HG02852 (cell line): ENCODE results near the gene LCK.
"Not testable (repeated sequence)": the region's sequence is repeated elsewhere in the genome, so short reads cannot be mapped to it uniquely, and the experiment has no call there.

Experiments
- ATAC-seq: cut with Tn5 transposase; IDR thresholded peaks from one replicate; pipeline ENCODE4 v1.9.1; 2021; ENCODE audit warnings: mild to moderate bottlenecking, moderate library complexity; ENCODE audit not compliant: unreplicated experiment

The LCK gene

GRCh38 chr1:32239337-32239736 lies 11.7 kb upstream of the LCK start:
- ATAC-seq: no peak

- no peak for ATAC-seq
Observed at GRCh38 chr1:32239790-32240139, 11.3 kb upstream of the LCK start.

- no peak for ATAC-seq
Observed at GRCh38 chr1:32240140-32240951, 10.7 kb upstream of the LCK start.

GRCh38 chr1:32241001-32241763 lies 9.9 kb upstream of the LCK start:
- no peak for ATAC-seq

- ATAC-seq: no peak
Observed at GRCh38 chr1:32242341-32242851, 8.7 kb upstream of the LCK start.

- ATAC-seq: no peak
Observed at GRCh38 chr1:32246888-32247273, 4.2 kb upstream of the LCK start, which contains the start of gene FAM167B. TSS of gene FAM167B (plus strand) at chr1:32247222. CDS start at chr1:32247422, 200 bp downstream.

GRCh38 chr1:32247452-32247851 lies 3.6 kb upstream of the LCK start:
- no peak for ATAC-seq

GRCh38 chr1:32247983-32248889 lies 2.8 kb upstream of the LCK start:
- ATAC-seq: peak; percentile 37

- ATAC-seq: peak; percentile 57
Observed at GRCh38 chr1:32249831-32250525, 1.1 kb upstream of the LCK start.

- no peak for ATAC-seq
Observed at GRCh38 chr1:32255072-32256071, 4.3 kb downstream of the LCK start.

- ATAC-seq: no peak
Observed at GRCh38 chr1:32256473-32257226, 5.6 kb downstream of the LCK start.

- ATAC-seq: no peak
Observed at GRCh38 chr1:32257227-32257508, 6.1 kb downstream of the LCK start.

- ATAC-seq: not testable (repeated sequence)
Observed at GRCh38 chr1:32263236-32263593, 12.2 kb downstream of the LCK start.

- no peak for ATAC-seq
Observed at GRCh38 chr1:32263744-32264143, 12.7 kb downstream of the LCK start.

- no peak for ATAC-seq
Observed at GRCh38 chr1:32265846-32266245, 14.8 kb downstream of the LCK start.

- no peak for ATAC-seq
Observed at GRCh38 chr1:32266921-32267591, 16.0 kb downstream of the LCK start.

GRCh38 chr1:32269744-32270143 lies 18.7 kb downstream of the LCK start:
- ATAC-seq: no peak
